Astrocyte of the spinal cord (primary cell): ENCODE results near the gene HOXB3.

Experiments used
- DNase-seq: peaks from one replicate; pipeline ENCODE4 v3.0.0; 2011; ENCODE audit warnings: low read depth, low spot score
- H3K4me3 ChIP-seq: 2 replicates; pipeline ENCODE4 v1.5.1; 2011; ENCODE audit warnings: low read depth, mild to moderate bottlenecking, low read length, moderate library complexity
- in situ Hi-C: cut with HindIII; loops from 2 replicates; pipeline ENCODE4 v1.10.0; 2017; ENCODE audit warnings: low sequenced_read_pairs
- TF ChIP-seq, protein P1 (sequence below): IDR thresholded peaks from 2 replicates; pipeline ENCODE4 v1.5.1; 2012; ENCODE audit warnings: low read depth, mild to moderate bottlenecking, low read length, inconsistent platforms

The HOXB3 gene

DNA sequence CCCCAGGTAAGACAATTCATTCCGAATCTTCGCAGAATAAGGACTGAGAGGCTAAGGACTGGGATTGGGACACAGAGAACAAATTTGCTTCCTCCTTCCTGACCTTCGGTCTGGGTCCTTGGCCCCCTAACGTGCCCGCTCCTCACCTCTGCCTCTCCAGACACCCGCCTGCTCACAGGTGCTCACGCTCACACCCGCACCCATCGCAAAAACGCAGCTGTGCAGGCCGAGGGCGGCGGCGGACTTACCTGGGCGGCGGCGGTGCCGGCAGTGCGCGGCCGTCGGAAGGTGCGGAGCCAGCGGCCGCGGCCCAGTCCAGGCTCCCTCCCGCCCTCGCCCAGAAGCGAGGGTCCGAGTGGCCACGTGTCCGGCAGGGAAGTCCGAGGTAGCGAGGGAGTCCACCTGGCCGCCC lies 43.2 kb upstream of the HOXB3 start:
- H3K4me3 ChIP-seq: no peak overlapping the region
- in situ Hi-C loops: no loop called here
- TF ChIP-seq, protein P1, sequence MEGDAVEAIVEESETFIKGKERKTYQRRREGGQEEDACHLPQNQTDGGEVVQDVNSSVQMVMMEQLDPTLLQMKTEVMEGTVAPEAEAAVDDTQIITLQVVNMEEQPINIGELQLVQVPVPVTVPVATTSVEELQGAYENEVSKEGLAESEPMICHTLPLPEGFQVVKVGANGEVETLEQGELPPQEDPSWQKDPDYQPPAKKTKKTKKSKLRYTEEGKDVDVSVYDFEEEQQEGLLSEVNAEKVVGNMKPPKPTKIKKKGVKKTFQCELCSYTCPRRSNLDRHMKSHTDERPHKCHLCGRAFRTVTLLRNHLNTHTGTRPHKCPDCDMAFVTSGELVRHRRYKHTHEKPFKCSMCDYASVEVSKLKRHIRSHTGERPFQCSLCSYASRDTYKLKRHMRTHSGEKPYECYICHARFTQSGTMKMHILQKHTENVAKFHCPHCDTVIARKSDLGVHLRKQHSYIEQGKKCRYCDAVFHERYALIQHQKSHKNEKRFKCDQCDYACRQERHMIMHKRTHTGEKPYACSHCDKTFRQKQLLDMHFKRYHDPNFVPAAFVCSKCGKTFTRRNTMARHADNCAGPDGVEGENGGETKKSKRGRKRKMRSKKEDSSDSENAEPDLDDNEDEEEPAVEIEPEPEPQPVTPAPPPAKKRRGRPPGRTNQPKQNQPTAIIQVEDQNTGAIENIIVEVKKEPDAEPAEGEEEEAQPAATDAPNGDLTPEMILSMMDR: no peak
- no peak for DNase-seq

DNA sequence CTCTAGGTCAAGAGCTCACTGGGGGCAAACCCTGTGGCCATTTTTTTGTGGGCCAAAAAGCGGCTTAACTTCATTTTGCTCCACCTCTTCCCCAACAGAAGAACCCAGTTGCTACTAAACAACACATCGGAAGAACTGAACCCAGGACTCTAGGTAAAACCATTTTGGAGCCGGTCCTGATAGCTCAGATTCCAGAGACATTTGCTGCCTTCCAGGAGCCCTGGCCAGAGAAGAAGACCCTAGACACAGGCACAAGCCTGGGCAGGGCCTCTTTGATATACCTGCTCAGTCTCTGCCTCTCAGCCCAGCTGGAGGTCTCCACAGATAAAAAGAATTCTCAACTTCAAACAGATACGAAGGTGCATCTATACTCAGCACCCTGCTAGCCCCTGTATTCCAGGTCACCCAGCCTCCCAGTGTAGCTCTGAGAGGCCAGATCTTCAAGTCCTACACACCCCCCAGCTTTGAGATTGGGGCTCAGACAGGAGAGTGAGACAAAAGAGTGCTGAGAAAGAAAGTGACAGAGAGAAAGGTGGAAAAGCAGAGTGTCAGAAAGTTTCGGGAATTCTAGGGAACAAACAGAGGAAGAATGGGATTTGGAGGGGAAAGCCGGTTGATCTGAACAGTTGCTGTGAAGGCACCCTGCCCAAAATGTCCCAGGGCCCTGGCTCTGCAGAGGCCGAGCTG lies 42.7 kb upstream of the HOXB3 start:
- in situ Hi-C loops: no loop called here
- no peak for DNase-seq
- H3K4me3 ChIP-seq: no peak overlapping the region
- TF ChIP-seq, protein P1: no peak

DNA sequence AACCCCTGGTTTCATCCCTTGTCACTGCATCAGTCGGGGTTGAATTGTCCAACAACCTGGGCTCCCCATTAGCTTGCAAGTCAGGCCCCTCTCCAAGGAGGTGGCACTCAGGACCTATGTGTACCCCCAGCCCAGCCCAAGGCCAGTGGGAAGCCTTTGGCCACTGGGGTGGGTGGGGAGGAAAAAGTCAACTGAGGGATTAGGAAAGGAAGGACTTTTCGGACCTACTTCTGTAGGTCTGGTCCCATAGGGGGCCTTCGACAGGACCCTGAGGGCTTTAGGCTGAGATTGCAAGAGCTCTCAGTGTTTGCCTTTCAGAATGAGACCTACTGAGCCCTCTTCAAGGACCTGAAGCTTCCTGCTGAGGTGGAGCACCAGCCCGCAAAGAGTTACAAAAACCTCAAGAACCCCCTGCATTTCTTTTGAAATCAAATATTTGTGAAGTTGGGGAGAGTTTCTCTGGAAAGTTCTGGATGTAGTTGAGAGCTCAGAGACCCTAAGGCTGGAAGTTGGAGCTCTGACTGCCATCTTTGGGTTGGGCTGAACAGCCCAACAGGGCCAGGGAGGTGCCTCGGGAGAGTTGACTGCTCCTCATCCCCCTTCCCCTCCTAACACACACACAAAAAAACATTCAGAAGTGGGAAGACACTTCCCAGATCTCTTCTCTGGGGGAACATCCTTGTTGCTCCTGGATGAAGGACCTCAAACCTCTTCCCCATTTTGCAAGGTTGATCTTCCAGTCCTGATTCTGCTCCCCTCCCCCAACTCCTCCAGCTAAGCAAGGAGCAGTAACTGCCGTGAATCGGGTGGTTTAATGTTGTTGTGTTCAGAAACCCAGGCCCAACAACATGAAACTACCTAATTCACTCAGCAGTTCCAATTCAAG lies 41.9 kb upstream of the HOXB3 start:
- H3K4me3 ChIP-seq: no peak overlapping the region
- in situ Hi-C loops: no loop called here
- TF ChIP-seq, protein P1: no peak
- no peak for DNase-seq

DNA sequence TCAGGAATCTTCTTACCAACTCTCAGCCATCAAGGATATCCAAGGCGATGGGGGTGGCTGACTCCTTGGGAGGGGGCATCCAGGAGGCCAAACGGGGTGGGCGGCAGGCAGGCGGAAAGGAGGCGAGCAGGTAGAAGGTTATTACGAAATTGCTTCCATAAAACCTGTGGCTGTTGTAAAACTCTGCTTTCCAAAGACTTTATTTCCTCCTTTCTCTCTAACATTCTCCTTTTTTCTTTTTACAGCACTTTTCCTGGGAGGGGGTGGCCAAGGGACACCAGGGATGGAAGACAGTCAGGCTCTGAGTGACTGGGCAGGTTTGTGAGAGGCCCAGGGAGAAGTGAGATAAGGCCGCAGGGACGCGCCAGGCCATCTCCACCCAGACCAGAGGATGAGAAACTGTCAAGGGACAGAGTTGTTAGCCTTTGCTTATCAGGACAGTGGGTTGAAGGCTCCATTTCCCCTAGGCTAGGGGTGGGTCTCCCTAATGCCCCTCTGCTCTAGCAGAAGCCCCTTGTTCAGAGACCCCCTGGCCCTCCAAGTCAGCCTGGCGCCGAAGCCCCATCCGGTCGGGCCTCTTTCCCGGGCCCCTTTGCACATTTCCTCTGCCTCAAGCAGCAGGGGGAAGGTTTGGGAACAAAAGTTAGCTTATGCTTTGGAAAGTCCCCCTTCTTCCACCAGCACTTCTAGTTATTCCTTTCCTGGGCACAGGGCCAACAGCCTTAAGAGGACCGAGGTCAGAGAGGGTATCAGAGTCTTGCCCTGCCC lies 41.1 kb upstream of the HOXB3 start:
- TF ChIP-seq, protein P1: no peak
- in situ Hi-C loops: no loop called here

DNA sequence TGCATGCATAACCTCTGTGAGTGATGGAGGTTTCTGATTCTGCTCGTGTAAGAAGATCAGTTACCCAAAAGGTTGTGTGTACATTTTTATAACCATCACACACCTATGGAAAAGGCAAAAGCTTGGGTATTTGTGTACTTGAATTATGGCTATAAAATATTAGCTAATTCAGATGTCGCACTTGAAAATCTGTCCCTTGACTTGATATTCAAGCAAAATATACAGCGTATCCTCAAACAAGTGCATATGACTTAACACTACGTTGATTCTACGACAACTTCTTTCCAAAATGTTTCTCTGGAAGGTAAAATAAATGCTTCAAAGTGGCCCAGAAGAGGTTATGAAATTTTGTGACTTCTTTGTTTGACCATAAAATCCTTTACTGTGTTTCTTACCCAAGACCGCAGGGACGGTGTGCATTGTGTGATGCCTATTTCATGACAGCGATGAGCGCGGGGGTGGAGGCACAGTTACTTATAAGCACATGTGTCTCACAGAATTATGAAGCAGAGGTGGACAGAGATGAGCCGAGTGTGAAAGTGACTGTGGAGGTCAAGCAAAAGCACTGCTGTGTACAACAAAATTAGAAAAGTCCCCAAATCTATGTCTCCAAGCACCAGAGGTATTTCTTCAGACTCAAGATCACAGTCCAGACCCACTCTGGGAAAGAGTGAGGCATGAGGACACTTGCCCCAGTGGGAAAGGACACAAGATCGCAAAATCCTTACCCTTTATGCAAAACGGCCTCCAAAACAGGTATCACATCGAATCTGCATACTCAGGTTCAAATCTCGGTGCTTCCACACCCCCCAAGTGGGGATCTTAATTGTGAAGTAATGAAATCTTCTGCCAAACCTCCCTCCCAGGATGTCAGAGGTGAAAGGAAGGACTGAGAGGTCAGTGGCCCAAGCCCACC lies 40.2 kb upstream of the HOXB3 start:
- no peak overlapping the region for H3K4me3 ChIP-seq
- DNase-seq: no peak
- in situ Hi-C loops: no loop called here
- TF ChIP-seq, protein P1: no peak

More for the DNA sequence above, 41.1 kb upstream of the HOXB3 start:
- no peak overlapping the region for H3K4me3 ChIP-seq
- DNase-seq: no peak
